CD4-positive, alpha-beta T cell (primary cell): ENCODE measurements around the gene VAT1L. TPM values are rescaled to one million over a fixed set of nuclear protein-coding genes. Genes with fewer than 3 reads are reported as not detected.

ENCODE experiments used
- ATAC-seq: fragments of 200-7000 bp; cut with Tn5 transposase; one replicate; pipeline ENCODE4 v1.10.0; 2022; ENCODE audit warnings: mild to moderate bottlenecking; ENCODE audit not compliant: poor library complexity
- CTCF ChIA-PET: fragments of 350-600 bp; sonication (Branson Sonifier 250); formaldehyde crosslinking; loops from one replicate; lab custom pipeline; 2021; ENCODE audit warnings: antibody characterized with exemption, inconsistent platforms; lab: Charles Lee
- POLR2A ChIA-PET: fragments of 350-600 bp; sonication (Branson Sonifier 250); formaldehyde crosslinking; loops from one replicate; lab custom pipeline; 2021; ENCODE audit warnings: antibody characterized with exemption, inconsistent platforms; lab: Charles Lee
- DNase-seq, 14 experiments: peaks; one replicate each; pipeline ENCODE4 v3.0.0-alpha.2; 2013 to 2020; ENCODE audit warnings: mixed read lengths in 2 of 14
- H3K27ac ChIP-seq, 2 donors: one replicate each; pipeline versions ENCODE4 v1.5.1 to v1.7.0; 2013; ENCODE audit warnings: low read length in 2 of 2, low read depth in 1 of 2, mild to moderate bottlenecking in 1 of 2
- H3K27me3 ChIP-seq, 2 experiments: 1 replicate in 1 of 2; 2 replicates in 1 of 2; pipeline versions ENCODE4 v1.6.1 to v1.7.0; 2013; ENCODE audit warnings: low read length in 2 of 2, control low read depth in 1 of 2, mild to moderate bottlenecking in 1 of 2, moderate library complexity in 1 of 2; ENCODE audit not compliant: insufficient read depth in 2 of 2, control insufficient read depth in 1 of 2
- H3K36me3 ChIP-seq: one replicate; pipeline ENCODE4 v1.6.1; 2013; ENCODE audit warnings: low read length, control low read depth; ENCODE audit not compliant: insufficient read depth
- H3K4me1 ChIP-seq: one replicate; pipeline ENCODE4 v1.6.1; 2013; ENCODE audit warnings: low read length, control low read depth; ENCODE audit not compliant: insufficient read depth
- H3K4me3 ChIP-seq: one replicate; pipeline ENCODE4 v1.5.1; 2013; ENCODE audit warnings: mild to moderate bottlenecking, low read length, moderate library complexity
- H3K9me3 ChIP-seq, 2 experiments: 1 replicate in 1 of 2; 2 replicates in 1 of 2; pipeline versions ENCODE4 v1.6.1 to v1.7.0; 2013; ENCODE audit warnings: low read length in 2 of 2, mild to moderate bottlenecking in 2 of 2, control low read depth in 1 of 2, moderate library complexity in 1 of 2; ENCODE audit not compliant: control insufficient read depth in 1 of 2, insufficient read depth in 1 of 2
- H3K27ac Mint-ChIP-seq: one replicate; pipeline ENCODE4 v1.8.0; 2020; ENCODE audit warnings: mixed read lengths
- H3K27me3 Mint-ChIP-seq: one replicate; pipeline ENCODE4 v1.8.0; 2021; ENCODE audit warnings: mixed read lengths
- H3K36me3 Mint-ChIP-seq: one replicate; pipeline ENCODE4 v1.8.0; 2021; ENCODE audit warnings: low read depth, mixed read lengths
- H3K4me1 Mint-ChIP-seq: one replicate; pipeline ENCODE4 v1.8.0; 2021; ENCODE audit warnings: low read depth, mixed read lengths
- H3K4me3 Mint-ChIP-seq: one replicate; pipeline ENCODE4 v1.8.0; 2020; ENCODE audit warnings: mild to moderate bottlenecking, mixed read lengths
- H3K9me3 Mint-ChIP-seq: one replicate; pipeline ENCODE4 v1.8.0; 2020; ENCODE audit warnings: mixed read lengths
- CTCF ChIP-seq: fragments of 200-600 bp; IDR thresholded peaks from one replicate; pipeline ENCODE4 v1.8.0; 2022; ENCODE audit warnings: antibody characterized with exemption, mild to moderate bottlenecking
- intact Hi-C, 2 experiments: fragments of 100-400 bp; cut with DNase I in 1 of 2; cut with micrococcal nuclease in 1 of 2; formaldehyde crosslinking; loops; one replicate each; pipeline versions ENCODE4 v1.15.1 to v1.9.0; 2023 to 2025; cut with DNase I, micrococcal nuclease
- total RNA-seq, 174 experiments: library from RNA in 2 of 174; stranded (reverse) in 2 of 174; gene quantifications; one replicate each; pipeline ENCODE4 v1.2.3 and lab custom pipeline; 2021 to 2026

The VAT1L gene
- total RNA-seq, 2 experiments from 2014 or later = not detected

GRCh38 chr16:78007121-78007520, 218.8 kb downstream of the VAT1L start:
- POLR2A ChIA-PET = no interaction called here
- Histone ChIP-seq H3K27me3 (peaks cover 2 to 3% of the 10 kb centered on the region in 2 experiments), H3K4me1 (peaks cover 4% of the 10 kb centered on the region), H3K9me3 (no peaks in the 10 kb centered on the region), H3K4me3 (no peak overlapping the region), H3K36me3 (no peaks in the 10 kb centered on the region), H3K27ac (no peak overlapping the region)
- Mint-ChIP-seq H3K27ac (no peak overlapping the region), H3K4me1 (no peaks in the 10 kb centered on the region), H3K9me3 (no peaks in the 10 kb centered on the region), H3K36me3 (no peaks in the 10 kb centered on the region), H3K4me3 (no peak overlapping the region), H3K27me3 (peaks cover 30% of the 10 kb centered on the region)
- ATAC-seq = no peak
- DNase-seq = no peak
- CTCF ChIA-PET = no interaction called here
- intact Hi-C loops = no loop called here
- no peak for TF ChIP-seq CTCF

- Histone ChIP-seq H3K9me3 (no peaks in the 10 kb centered on the region), H3K4me1 (no peaks in the 10 kb centered on the region), H3K4me3 (no peak within 1 kb of the TSS), H3K36me3 (no peaks in the 10 kb centered on the region), H3K27ac (no peak within 1 kb of the TSS), H3K27me3 (no peaks in the 10 kb centered on the region)
- H3K4me1 Mint-ChIP-seq = no peaks in the 10 kb centered on the region
- no peak for ATAC-seq
- intact Hi-C loops = no loop called here
- H3K4me3 Mint-ChIP-seq = no peak within 1 kb of the TSS
- H3K27me3 Mint-ChIP-seq = peaks cover 17% of the 10 kb centered on the region
- DNase-seq = no peak
- H3K9me3 Mint-ChIP-seq = no peaks in the 10 kb centered on the region
- no peaks in the 10 kb centered on the region for H3K36me3 Mint-ChIP-seq
- POLR2A ChIA-PET = no interaction called here
- CTCF ChIA-PET = no interaction called here
- TF ChIP-seq CTCF = no peak
- no peak within 1 kb of the TSS for H3K27ac Mint-ChIP-seq
These were observed 234.1 kb downstream of the VAT1L start, which contains the start of gene CLEC3A for GRCh38 chr16:78022347-78023060. TSS of gene CLEC3A (plus strand) at chr16:78022548. CDS start at chr16:78022627, 79 bp downstream.

GRCh38 chr16:78024159-78024558, 235.8 kb downstream of the VAT1L start:
- no peak overlapping the region for H3K4me3 ChIP-seq
- H3K27me3 Mint-ChIP-seq = peaks cover 17% of the 10 kb centered on the region
- H3K9me3 Mint-ChIP-seq = no peaks in the 10 kb centered on the region
- TF ChIP-seq CTCF = no peak
- ChIA-PET CTCF (interaction anchor here (0.7 kb wide), 1 partner anchor 59 kb away, joined by 3 read pairs; no protein-coding TSS in a partner anchor), POLR2A (no interaction called here)
- H3K4me1 ChIP-seq = no peaks in the 10 kb centered on the region
- no peaks in the 10 kb centered on the region for H3K9me3 ChIP-seq
- no peaks in the 10 kb centered on the region for H3K27me3 ChIP-seq
- no peak overlapping the region for H3K4me3 Mint-ChIP-seq
- intact Hi-C loops = no loop called here
- DNase-seq (no peak), ATAC-seq (no peak)
- no peaks in the 10 kb centered on the region for H3K4me1 Mint-ChIP-seq
- H3K36me3 ChIP-seq = no peaks in the 10 kb centered on the region
- no peaks in the 10 kb centered on the region for H3K36me3 Mint-ChIP-seq
- H3K27ac Mint-ChIP-seq = no peak overlapping the region
- no peak overlapping the region for H3K27ac ChIP-seq
